ENCODE results near the gene EIF4G3. TPM values are rescaled to one million over a fixed set of nuclear protein-coding genes. Genes with fewer than 3 reads are reported as not detected.
A peak's percentile ranks its signal among the peaks of the same experiment; 100 is the strongest.

EIF4G3 gene
- total RNA-seq, 1 donor, result 58.6 TPM

DNA sequence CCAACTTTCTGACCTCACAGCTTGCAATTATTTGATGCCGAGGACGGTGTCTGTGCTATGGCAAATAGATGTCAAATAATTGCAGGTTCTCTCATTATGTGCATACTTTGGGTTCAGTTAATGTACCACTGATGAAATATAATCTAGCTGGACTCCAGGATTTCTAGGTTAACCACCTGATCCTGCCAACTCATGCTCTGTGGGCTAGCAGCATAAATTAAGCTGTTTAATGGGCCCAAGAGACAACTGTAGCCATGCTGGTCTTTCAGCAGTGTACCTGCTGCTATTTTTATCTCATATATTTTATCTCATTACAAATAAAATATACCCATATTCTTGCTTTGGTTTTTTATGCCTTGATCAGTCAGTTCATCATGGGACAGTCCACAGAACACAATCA, 346.3 kb downstream of the EIF4G3 start:
- TF ChIP-seq, protein P1, sequence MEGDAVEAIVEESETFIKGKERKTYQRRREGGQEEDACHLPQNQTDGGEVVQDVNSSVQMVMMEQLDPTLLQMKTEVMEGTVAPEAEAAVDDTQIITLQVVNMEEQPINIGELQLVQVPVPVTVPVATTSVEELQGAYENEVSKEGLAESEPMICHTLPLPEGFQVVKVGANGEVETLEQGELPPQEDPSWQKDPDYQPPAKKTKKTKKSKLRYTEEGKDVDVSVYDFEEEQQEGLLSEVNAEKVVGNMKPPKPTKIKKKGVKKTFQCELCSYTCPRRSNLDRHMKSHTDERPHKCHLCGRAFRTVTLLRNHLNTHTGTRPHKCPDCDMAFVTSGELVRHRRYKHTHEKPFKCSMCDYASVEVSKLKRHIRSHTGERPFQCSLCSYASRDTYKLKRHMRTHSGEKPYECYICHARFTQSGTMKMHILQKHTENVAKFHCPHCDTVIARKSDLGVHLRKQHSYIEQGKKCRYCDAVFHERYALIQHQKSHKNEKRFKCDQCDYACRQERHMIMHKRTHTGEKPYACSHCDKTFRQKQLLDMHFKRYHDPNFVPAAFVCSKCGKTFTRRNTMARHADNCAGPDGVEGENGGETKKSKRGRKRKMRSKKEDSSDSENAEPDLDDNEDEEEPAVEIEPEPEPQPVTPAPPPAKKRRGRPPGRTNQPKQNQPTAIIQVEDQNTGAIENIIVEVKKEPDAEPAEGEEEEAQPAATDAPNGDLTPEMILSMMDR (IDR thresholded peaks at IDR 0.05; ENCODE audit: insufficient read depth, low read length), result no peak
- DNase-seq (ENCODE audit: low read depth), result no peak
- no peak overlapping the region for H3K4me3 ChIP-seq (ENCODE audit: low read depth, low read length)

DNA sequence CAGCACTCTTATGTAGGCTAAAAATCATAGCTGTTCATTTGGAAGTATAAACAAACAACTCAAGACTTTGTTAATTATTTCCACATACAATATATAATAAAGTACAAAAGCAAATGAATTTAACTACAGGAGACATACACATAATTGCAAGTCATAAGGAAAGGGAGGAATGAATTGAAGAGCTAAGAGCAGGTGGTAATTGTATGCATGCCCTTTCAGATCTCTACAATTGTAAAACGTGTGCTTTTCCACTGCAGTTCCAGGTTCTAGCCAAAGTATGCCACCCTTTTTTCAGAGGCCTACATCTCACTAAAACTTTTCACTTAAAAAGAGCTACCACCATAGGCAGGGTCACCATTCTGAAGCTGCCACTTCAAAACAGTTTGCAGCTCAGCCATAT, 346.8 kb downstream of the EIF4G3 start:
- no peak for DNase-seq (ENCODE audit: low read depth)
- TF ChIP-seq, protein P1 (IDR thresholded peaks at IDR 0.05; ENCODE audit: insufficient read depth, low read length), result no peak
- H3K4me3 ChIP-seq (ENCODE audit: low read depth, low read length), result no peak overlapping the region

DNA sequence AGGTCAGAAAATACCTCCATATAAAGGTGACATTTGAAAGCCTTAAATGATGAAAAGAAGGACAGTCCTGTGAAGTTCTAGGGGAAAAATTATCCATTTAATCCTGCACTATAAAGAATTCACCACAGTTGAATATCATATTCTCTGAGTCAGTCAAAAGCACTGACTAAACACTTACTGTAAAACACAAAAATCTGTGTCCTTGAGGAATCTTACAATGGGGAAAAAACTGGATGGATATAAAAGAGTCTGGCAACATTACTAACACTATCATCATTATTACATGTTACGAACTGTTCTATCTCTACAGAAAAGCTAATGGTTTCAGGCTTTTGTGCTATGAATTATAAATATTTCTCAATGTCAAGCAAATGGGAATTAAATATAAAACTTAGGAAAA, 347.2 kb downstream of the EIF4G3 start:
- TF ChIP-seq, protein P1 (IDR thresholded peaks at IDR 0.05; ENCODE audit: insufficient read depth, low read length), result no peak
- H3K4me3 ChIP-seq (ENCODE audit: low read depth, low read length), result no peak overlapping the region
- DNase-seq (ENCODE audit: low read depth), result peak; percentile 37

DNA sequence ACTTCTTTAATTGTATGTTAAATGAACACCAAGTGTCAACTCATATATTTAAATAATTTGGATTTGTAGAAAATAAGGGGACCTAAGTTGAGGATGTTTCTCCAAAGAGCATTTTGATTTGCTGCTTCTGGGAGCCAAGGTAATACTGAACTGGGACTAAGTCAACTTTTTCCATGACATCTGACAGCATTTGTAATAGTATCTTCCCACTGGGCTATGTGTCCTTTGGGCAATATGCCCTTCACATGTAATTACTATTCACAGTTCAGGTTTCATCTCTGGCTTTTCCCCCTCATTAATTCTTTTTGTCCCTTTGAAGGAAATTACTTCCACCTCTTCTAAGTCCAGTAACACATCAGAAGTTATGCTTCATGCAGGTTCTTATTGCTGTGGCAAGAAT, 352.9 kb downstream of the EIF4G3 start:
- TF ChIP-seq, protein P1 (IDR thresholded peaks at IDR 0.05; ENCODE audit: insufficient read depth, low read length), result no peak
- no peak overlapping the region for H3K4me3 ChIP-seq (ENCODE audit: low read depth, low read length)
- DNase-seq (ENCODE audit: low read depth), result no peak

DNA sequence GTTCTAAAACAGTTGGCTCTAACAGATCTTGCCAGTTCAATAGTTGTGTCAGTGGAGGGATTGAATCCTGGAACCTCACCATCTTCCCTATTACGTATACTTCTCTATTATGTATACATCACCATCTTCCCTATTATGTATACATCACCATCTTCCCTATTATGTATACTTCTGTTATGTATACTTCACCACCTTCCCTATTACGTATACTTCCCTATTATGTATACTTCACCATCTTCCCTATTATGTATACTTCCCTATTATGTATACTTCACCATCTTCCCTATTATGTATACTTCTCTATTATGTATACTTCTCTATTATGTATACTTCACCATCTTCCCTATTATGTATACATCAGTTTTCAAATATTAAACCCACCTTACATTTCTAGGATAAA, 355.2 kb downstream of the EIF4G3 start:
- DNase-seq (ENCODE audit: low read depth), result no peak
- TF ChIP-seq, protein P1 (IDR thresholded peaks at IDR 0.05; ENCODE audit: insufficient read depth, low read length), result no peak
- no peak overlapping the region for H3K4me3 ChIP-seq (ENCODE audit: low read depth, low read length)

DNA sequence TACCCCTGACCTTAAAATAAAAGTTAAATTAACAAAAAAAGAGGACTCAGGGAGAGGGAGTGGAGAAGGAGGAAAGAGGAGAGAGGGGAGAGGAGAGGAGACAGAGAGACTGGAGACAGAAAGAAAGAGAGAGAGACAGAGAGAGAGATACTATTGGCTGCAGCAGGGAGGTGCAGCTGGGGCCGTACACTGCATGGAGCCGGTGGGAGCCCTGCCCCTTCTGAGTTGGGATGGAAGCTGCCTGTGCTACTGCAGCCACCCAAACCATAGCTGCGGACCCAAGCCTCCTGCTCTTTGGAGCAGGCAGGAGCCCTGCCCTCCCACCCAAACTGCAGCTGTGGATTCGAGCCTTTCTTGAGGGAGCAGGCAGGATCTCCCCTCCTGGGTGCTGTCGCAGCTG, 356.9 kb downstream of the EIF4G3 start:
- TF ChIP-seq, protein P1 (IDR thresholded peaks at IDR 0.05; ENCODE audit: insufficient read depth, low read length), result no peak
- H3K4me3 ChIP-seq (ENCODE audit: low read depth, low read length), result no peak overlapping the region
- DNase-seq (ENCODE audit: low read depth), result no peak

DNA sequence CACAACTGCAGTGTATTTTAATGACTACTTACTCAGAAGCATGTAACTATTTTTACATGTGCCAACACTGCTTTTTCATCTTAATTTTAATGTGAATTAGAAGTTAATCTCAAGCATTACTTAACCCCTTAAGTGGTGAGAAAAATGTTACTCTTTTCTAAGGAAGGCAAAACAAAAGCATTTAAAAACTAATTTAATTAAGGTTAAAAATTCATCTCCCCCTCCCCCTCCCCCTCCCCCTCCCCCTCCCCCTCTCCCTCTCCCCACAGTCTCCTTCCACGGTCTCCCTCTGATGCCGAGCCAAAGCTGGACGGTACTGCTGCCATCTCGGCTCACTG, 362.2 kb downstream of the EIF4G3 start:
- no peak for DNase-seq (ENCODE audit: low read depth)
- TF ChIP-seq, protein P1 (IDR thresholded peaks at IDR 0.05; ENCODE audit: insufficient read depth, low read length), result no peak
- H3K4me3 ChIP-seq (ENCODE audit: low read depth, low read length), result no peak overlapping the region

All from fibroblast of the aortic adventitia (primary cell).